Sigmoid colon (tissue), 4 donors: ENCODE results near the gene GABBR2.

ENCODE experiments used
- EP300 ChIP-seq, 4 donors: sonication (generic); formaldehyde crosslinking; IDR thresholded peaks; one replicate each; pipeline ENCODE4 v1.6.1; 2017; ENCODE audit warnings: antibody characterized with exemption in 4 of 4
- POLR2A ChIP-seq, 2 donors: fragments of 450-650 bp; IDR thresholded peaks; one replicate each; pipeline ENCODE4 v1.6.1; 2016; ENCODE audit warnings: antibody characterized with exemption in 2 of 2, mild to moderate bottlenecking in 2 of 2, moderate library complexity in 2 of 2
- POLR2AphosphoS5 ChIP-seq, 4 donors: sonication (generic); formaldehyde crosslinking; IDR thresholded peaks; one replicate each; pipeline ENCODE4 v1.6.1; 2017; ENCODE audit warnings: antibody characterized with exemption in 4 of 4
- TF ChIP-seq, protein P1 (sequence below), 4 experiments: fragments of 450-650 bp in 3 of 4; fragments of 200-600 bp in 1 of 4; IDR thresholded peaks; one replicate each; pipeline ENCODE4 v1.5.1; 2016 to 2019; ENCODE audit warnings: antibody characterized with exemption in 4 of 4, mild to moderate bottlenecking in 3 of 4, moderate library complexity in 2 of 4

DNA sequence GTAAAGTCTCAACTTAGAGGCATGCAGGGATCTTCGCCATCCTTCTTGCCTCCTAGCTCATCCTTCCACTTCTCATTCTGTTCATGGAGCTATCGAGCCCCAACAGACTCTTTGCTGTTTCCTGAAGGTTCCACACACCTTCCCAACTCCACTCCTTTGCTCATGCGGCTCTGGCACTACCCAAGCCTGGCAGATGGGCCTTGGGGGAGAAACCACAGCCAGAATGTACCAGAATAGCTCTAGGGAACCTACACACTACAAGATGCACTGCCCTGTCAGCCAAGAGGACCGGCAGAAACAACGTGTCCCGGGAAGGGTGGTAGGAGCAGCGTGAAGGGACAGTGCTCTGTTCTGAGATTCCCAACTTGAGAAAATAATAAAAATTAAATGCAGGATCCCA is 178.9 kb downstream of the GABBR2 start:
- TF ChIP-seq, protein P1, sequence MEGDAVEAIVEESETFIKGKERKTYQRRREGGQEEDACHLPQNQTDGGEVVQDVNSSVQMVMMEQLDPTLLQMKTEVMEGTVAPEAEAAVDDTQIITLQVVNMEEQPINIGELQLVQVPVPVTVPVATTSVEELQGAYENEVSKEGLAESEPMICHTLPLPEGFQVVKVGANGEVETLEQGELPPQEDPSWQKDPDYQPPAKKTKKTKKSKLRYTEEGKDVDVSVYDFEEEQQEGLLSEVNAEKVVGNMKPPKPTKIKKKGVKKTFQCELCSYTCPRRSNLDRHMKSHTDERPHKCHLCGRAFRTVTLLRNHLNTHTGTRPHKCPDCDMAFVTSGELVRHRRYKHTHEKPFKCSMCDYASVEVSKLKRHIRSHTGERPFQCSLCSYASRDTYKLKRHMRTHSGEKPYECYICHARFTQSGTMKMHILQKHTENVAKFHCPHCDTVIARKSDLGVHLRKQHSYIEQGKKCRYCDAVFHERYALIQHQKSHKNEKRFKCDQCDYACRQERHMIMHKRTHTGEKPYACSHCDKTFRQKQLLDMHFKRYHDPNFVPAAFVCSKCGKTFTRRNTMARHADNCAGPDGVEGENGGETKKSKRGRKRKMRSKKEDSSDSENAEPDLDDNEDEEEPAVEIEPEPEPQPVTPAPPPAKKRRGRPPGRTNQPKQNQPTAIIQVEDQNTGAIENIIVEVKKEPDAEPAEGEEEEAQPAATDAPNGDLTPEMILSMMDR (IDR thresholded peaks at IDR 0.05), result no peak
- TF ChIP-seq POLR2A (IDR thresholded peaks at IDR 0.05) (no peak), POLR2AphosphoS5 (IDR thresholded peaks at IDR 0.05) (no peak), EP300 (IDR thresholded peaks at IDR 0.05) (no peak)
